SU-DHL-6 (cell line): ENCODE data around the gene FSTL4.

Experiments
- H2AFZ ChIP-seq: fragments of 200-600 bp; sonication (generic); 2 replicates; pipeline ENCODE4 v1.6.1; 2014; ENCODE audit warnings: low read depth, mild to moderate bottlenecking, moderate library complexity, mixed read lengths, antibody characterized with exemption, low read length; ENCODE audit not compliant: severe bottlenecking
- H3F3A ChIP-seq: fragments of 200-600 bp; shearing (Covaris generic); 2 replicates; pipeline ENCODE4 v1.6.0; 2016; ENCODE audit warnings: antibody characterized with exemption, mild to moderate bottlenecking; ENCODE audit not compliant: insufficient read depth
- H3K27ac ChIP-seq: fragments of 200-600 bp; sonication (generic); 2 replicates; pipeline ENCODE4 v1.5.1; 2016; ENCODE audit warnings: low read depth, mild to moderate bottlenecking, low read length, moderate library complexity, mixed read lengths
- H3K27me3 ChIP-seq: fragments of 200-600 bp; sonication (generic), shearing (Covaris generic); 2 replicates; pipeline ENCODE4 v1.6.0; 2014; ENCODE audit warnings: mild to moderate bottlenecking, low read length
- H3K36me3 ChIP-seq: fragments of 200-600 bp; sonication (generic); 2 replicates; pipeline ENCODE4 v1.6.1; 2014; ENCODE audit warnings: mild to moderate bottlenecking, low read length, mixed read lengths
- H3K4me2 ChIP-seq: fragments of 300-600, 200-600 bp; shearing (Covaris generic), sonication (generic); 2 replicates; pipeline ENCODE4 v1.6.0; 2014; ENCODE audit warnings: low read length, low read depth, mild to moderate bottlenecking; ENCODE audit not compliant: poor library complexity, severe bottlenecking
- H3K4me3 ChIP-seq: fragments of 200-600 bp; sonication (generic); 2 replicates; pipeline ENCODE4 v1.5.1; 2014; ENCODE audit warnings: antibody characterized with exemption, low read length, mild to moderate bottlenecking, mixed read lengths; ENCODE audit not compliant: insufficient read depth, poor library complexity, severe bottlenecking
- H3K79me2 ChIP-seq: fragments of 200-600 bp; sonication (generic); 2 replicates; pipeline ENCODE4 v1.6.1; 2014; ENCODE audit warnings: mild to moderate bottlenecking, low read length, moderate library complexity; ENCODE audit not compliant: insufficient read depth
- H3K9ac ChIP-seq: fragments of 200-600 bp; sonication (generic); 2 replicates; pipeline ENCODE4 v1.7.0; 2014; ENCODE audit warnings: mild to moderate bottlenecking, low read length
- H3K9me2 ChIP-seq: fragments of 200-600 bp; sonication (generic); replicated peaks from 2 replicates; pipeline ENCODE4 v1.6.1; 2014; ENCODE audit warnings: low read length; ENCODE audit not compliant: insufficient read depth
- H3K9me3 ChIP-seq: fragments of 200-600 bp; sonication (generic); 2 replicates; pipeline ENCODE4 v1.6.1; 2014; ENCODE audit warnings: low read length, mixed read lengths; ENCODE audit not compliant: insufficient read depth
- H4K20me1 ChIP-seq: fragments of 200-600 bp; sonication (generic); 2 replicates; pipeline ENCODE4 v1.6.1; 2014; ENCODE audit warnings: low read depth, mild to moderate bottlenecking, antibody characterized with exemption, low read length, moderate library complexity, mixed read lengths
- CTCF ChIP-seq: fragments of 200-600 bp; sonication (generic); IDR thresholded peaks from one replicate; pipeline ENCODE4 v1.5.1; 2017; ENCODE audit warnings: antibody characterized with exemption, mild to moderate bottlenecking, low read length, moderate library complexity; ENCODE audit not compliant: insufficient read depth, poor library complexity, severe bottlenecking
- EZH2phosphoT487 ChIP-seq: fragments of 200-600 bp; sonication (generic), shearing (Covaris generic); conservative IDR thresholded peaks from 2 replicates; pipeline ENCODE4 v1.6.1; 2018; ENCODE audit warnings: mild to moderate bottlenecking, antibody characterized with exemption, low read length, moderate library complexity, mixed read lengths

The FSTL4 gene

GRCh38 chr5:133341915-133342710, 270.2 kb downstream of the FSTL4 start:
- H2AFZ ChIP-seq, result no peak overlapping the region
- TF ChIP-seq CTCF, result no peak
- TF ChIP-seq EZH2phosphoT487, result no peak

GRCh38 chr5:133341296-133341695, 271.0 kb downstream of the FSTL4 start:
- H3K27me3 ChIP-seq, result no peaks in the 10 kb centered on the region
- H2AFZ ChIP-seq, result no peak overlapping the region
- no peaks in the 10 kb centered on the region for H3F3A ChIP-seq
- no peak overlapping the region for H3K4me2 ChIP-seq
- no peak overlapping the region for H3K9ac ChIP-seq
- H4K20me1 ChIP-seq, result no peaks in the 10 kb centered on the region
- no peak overlapping the region for H3K27ac ChIP-seq
- TF ChIP-seq EZH2phosphoT487 (no peak), CTCF (no peak)
- no peak overlapping the region for H3K4me3 ChIP-seq
- no peaks in the 10 kb centered on the region for H3K9me2 ChIP-seq
- H3K9me3 ChIP-seq, result no peaks in the 10 kb centered on the region
- H3K36me3 ChIP-seq, result no peaks in the 10 kb centered on the region
- no peaks in the 10 kb centered on the region for H3K79me2 ChIP-seq

More at GRCh38 chr5:133341915-133342710, 270.2 kb downstream of the FSTL4 start:
- no peak overlapping the region for H3K27ac ChIP-seq
- H3K4me2 ChIP-seq, result no peak overlapping the region
- no peaks in the 10 kb centered on the region for H3F3A ChIP-seq
- no peaks in the 10 kb centered on the region for H3K27me3 ChIP-seq
- no peaks in the 10 kb centered on the region for H3K36me3 ChIP-seq
- no peak overlapping the region for H3K9ac ChIP-seq
- H3K4me3 ChIP-seq, result no peak overlapping the region
- no peaks in the 10 kb centered on the region for H3K9me3 ChIP-seq
- H3K79me2 ChIP-seq, result no peaks in the 10 kb centered on the region
- H3K9me2 ChIP-seq, result no peaks in the 10 kb centered on the region
- no peaks in the 10 kb centered on the region for H4K20me1 ChIP-seq

GRCh38 chr5:133340822-133341221, 271.5 kb downstream of the FSTL4 start:
- Histone ChIP-seq H3K9me2 (no peaks in the 10 kb centered on the region), H3K79me2 (no peaks in the 10 kb centered on the region), H3K36me3 (no peaks in the 10 kb centered on the region), H3K27ac (no peak overlapping the region), H3K27me3 (no peaks in the 10 kb centered on the region), H4K20me1 (no peaks in the 10 kb centered on the region), H3K4me3 (no peak overlapping the region), H3K9me3 (no peaks in the 10 kb centered on the region), H3F3A (no peaks in the 10 kb centered on the region), H3K4me2 (no peak overlapping the region), H2AFZ (no peak overlapping the region), H3K9ac (no peak overlapping the region)
- TF ChIP-seq CTCF (no peak), EZH2phosphoT487 (no peak)
